Astrocyte (in vitro differentiated cells and primary cell): ENCODE data around the gene NEURL1. TPM values are rescaled to one million over a fixed set of nuclear protein-coding genes. Genes with fewer than 3 reads are reported as not detected.

Source experiments
- DNase-seq: peaks from one replicate; pipeline ENCODE4 v3.0.0-alpha.2; 2010; ENCODE audit warnings: low read depth
- FAIRE-seq: peaks from 2 replicates; lab custom pipeline; 2011; peaks lifted over from hg19 to GRCh38; lab: Jason Lieb, UNC
- H2AFZ ChIP-seq: 2 replicates; pipeline ENCODE4 v1.6.0; 2012; ENCODE audit warnings: low read depth, low read length, inconsistent platforms
- H3K27ac ChIP-seq: 2 replicates; pipeline ENCODE4 v1.5.1; 2011; ENCODE audit warnings: low read depth, low read length, inconsistent platforms
- H3K27me3 ChIP-seq: 2 replicates; pipeline ENCODE4 v1.6.0; 2011; ENCODE audit warnings: low read length, inconsistent platforms; ENCODE audit not compliant: insufficient read depth
- H3K36me3 ChIP-seq: 2 replicates; pipeline ENCODE4 v1.5.1; 2011; ENCODE audit warnings: low read length, inconsistent platforms; ENCODE audit not compliant: insufficient read depth
- H3K4me1 ChIP-seq: 2 replicates; pipeline ENCODE4 v1.5.1; 2011; ENCODE audit warnings: low read length, inconsistent platforms; ENCODE audit not compliant: insufficient read depth
- H3K4me2 ChIP-seq: 2 replicates; pipeline ENCODE4 v1.6.0; 2012; ENCODE audit warnings: low read length, inconsistent platforms
- H3K4me3 ChIP-seq: 2 replicates; pipeline ENCODE4 v1.5.1; 2011; ENCODE audit warnings: low read depth, mild to moderate bottlenecking, low read length, inconsistent platforms; ENCODE audit not compliant: insufficient read depth
- H3K79me2 ChIP-seq: 2 replicates; pipeline ENCODE4 v1.6.0; 2012; ENCODE audit warnings: mild to moderate bottlenecking, low read length, inconsistent platforms; ENCODE audit not compliant: insufficient read depth
- H3K9ac ChIP-seq: 2 replicates; pipeline ENCODE4 v1.6.0; 2012; ENCODE audit warnings: mild to moderate bottlenecking, low read length, inconsistent platforms
- H3K9me3 ChIP-seq: 2 replicates; pipeline ENCODE4 v1.5.1; 2012; ENCODE audit warnings: low read depth, mild to moderate bottlenecking, low read length, inconsistent platforms; ENCODE audit not compliant: insufficient read depth
- H4K20me1 ChIP-seq: 2 replicates; pipeline ENCODE4 v1.6.0; 2012; ENCODE audit warnings: low read length, inconsistent platforms; ENCODE audit not compliant: insufficient read depth
- H3K27ac Mint-ChIP-seq: one replicate; pipeline ENCODE4 v1.8.0; 2021; ENCODE audit warnings: mild to moderate bottlenecking, mixed read lengths; ENCODE audit not compliant: unreplicated experiment
- H3K27me3 Mint-ChIP-seq: one replicate; pipeline ENCODE4 v1.8.0; 2021; ENCODE audit warnings: low read depth, mixed read lengths; ENCODE audit not compliant: unreplicated experiment
- H3K36me3 Mint-ChIP-seq: one replicate; pipeline ENCODE4 v1.8.0; 2021; ENCODE audit warnings: low read depth, mixed read lengths; ENCODE audit not compliant: unreplicated experiment
- H3K4me1 Mint-ChIP-seq: one replicate; pipeline ENCODE4 v1.8.0; 2021; ENCODE audit warnings: low read depth, mixed read lengths; ENCODE audit not compliant: unreplicated experiment
- H3K4me3 Mint-ChIP-seq: one replicate; pipeline ENCODE4 v1.8.0; 2021; ENCODE audit warnings: mild to moderate bottlenecking, moderate library complexity, mixed read lengths; ENCODE audit not compliant: unreplicated experiment
- H3K9me3 Mint-ChIP-seq: one replicate; pipeline ENCODE4 v1.8.0; 2021; ENCODE audit warnings: mild to moderate bottlenecking, mixed read lengths; ENCODE audit not compliant: unreplicated experiment
- CTCF ChIP-seq: IDR thresholded peaks from 2 replicates; pipeline ENCODE4 v1.5.1; 2011; ENCODE audit warnings: low read depth, mild to moderate bottlenecking, inconsistent platforms, low read length, moderate library complexity; ENCODE audit not compliant: insufficient read depth
- EZH2 ChIP-seq: IDR thresholded peaks from 2 replicates; pipeline ENCODE4 v1.6.1; 2012; ENCODE audit warnings: mild to moderate bottlenecking, low read length, inconsistent platforms; ENCODE audit not compliant: insufficient read depth
- total RNA-seq: library from RNA; stranded (reverse); gene quantifications from 2 replicates; pipeline ENCODE4 v1.2.1, GENCODE V29; 2021

Gene NEURL1
- total RNA-seq, 1 donor from 2014 or later: 1.5 TPM

GRCh38 chr10:103478671-103479070 is 14.8 kb upstream of the NEURL1 start:
- no peak for FAIRE-seq
- no peak for DNase-seq
- no peaks in the 10 kb centered on the region for H3K9me3 Mint-ChIP-seq

GRCh38 chr10:103479135-103479534 is 14.4 kb upstream of the NEURL1 start, which contains the start of gene CALHM3:
Gene CALHM3 (minus strand): TSS chr10:103479240. CDS start chr10:103479032, 208 bp downstream.
- Histone ChIP-seq H3K36me3 (no peaks in the 10 kb centered on the region), H3K9ac (no peak within 1 kb of the TSS), H4K20me1 (no peaks in the 10 kb centered on the region), H2AFZ (no peak within 1 kb of the TSS), H3K4me2 (no peak within 1 kb of the TSS), H3K27me3 (peaks cover 23% of the 10 kb centered on the region), H3K27ac (no peak within 1 kb of the TSS), H3K79me2 (no peaks in the 10 kb centered on the region), H3K9me3 (no peaks in the 10 kb centered on the region), H3K4me1 (no peaks in the 10 kb centered on the region), H3K4me3 (no peak within 1 kb of the TSS)
- H3K9me3 Mint-ChIP-seq: no peaks in the 10 kb centered on the region
- no peak within 1 kb of the TSS for H3K4me3 Mint-ChIP-seq
- TF ChIP-seq CTCF: no peak
- no peak for TF ChIP-seq EZH2
- no peak within 1 kb of the TSS for H3K27ac Mint-ChIP-seq
- H3K36me3 Mint-ChIP-seq: no peaks in the 10 kb centered on the region
- peaks cover 9% of the 10 kb centered on the region for H3K27me3 Mint-ChIP-seq
- H3K4me1 Mint-ChIP-seq: peaks cover 1% of the 10 kb centered on the region
- FAIRE-seq (no peak), DNase-seq (no peak)

More at GRCh38 chr10:103478671-103479070, 14.8 kb upstream of the NEURL1 start:
- H3K79me2 ChIP-seq: no peaks in the 10 kb centered on the region
- no peaks in the 10 kb centered on the region for H3K4me1 ChIP-seq
- no peaks in the 10 kb centered on the region for H3K9me3 ChIP-seq
- no peak overlapping the region for H3K9ac ChIP-seq
- Mint-ChIP-seq H3K27me3 (peaks cover 9% of the 10 kb centered on the region), H3K27ac (no peak overlapping the region), H3K4me3 (no peak overlapping the region), H3K4me1 (peaks cover 1% of the 10 kb centered on the region), H3K36me3 (no peaks in the 10 kb centered on the region)
- no peak overlapping the region for H3K4me3 ChIP-seq
- H3K4me2 ChIP-seq: no peak overlapping the region
- H3K27me3 ChIP-seq: peaks cover 23% of the 10 kb centered on the region
- H3K27ac ChIP-seq: no peak overlapping the region
- TF ChIP-seq CTCF (no peak), EZH2 (no peak)
- no peak overlapping the region for H2AFZ ChIP-seq
- no peaks in the 10 kb centered on the region for H3K36me3 ChIP-seq
- H4K20me1 ChIP-seq: no peaks in the 10 kb centered on the region

- H2AFZ ChIP-seq: no peak overlapping the region
- no peaks in the 10 kb centered on the region for H4K20me1 ChIP-seq
- H3K9ac ChIP-seq: no peak overlapping the region
- H3K4me3 ChIP-seq: no peak overlapping the region
- DNase-seq (no peak), FAIRE-seq (no peak)
- no peak overlapping the region for H3K27ac ChIP-seq
- Mint-ChIP-seq H3K4me3 (no peak overlapping the region), H3K4me1 (peaks cover 1% of the 10 kb centered on the region), H3K36me3 (no peaks in the 10 kb centered on the region), H3K9me3 (no peaks in the 10 kb centered on the region), H3K27me3 (peaks cover 9% of the 10 kb centered on the region), H3K27ac (no peak overlapping the region)
- H3K36me3 ChIP-seq: no peaks in the 10 kb centered on the region
- no peaks in the 10 kb centered on the region for H3K79me2 ChIP-seq
- peaks cover 22% of the 10 kb centered on the region for H3K27me3 ChIP-seq
- H3K4me1 ChIP-seq: no peaks in the 10 kb centered on the region
- no peak overlapping the region for H3K4me2 ChIP-seq
- TF ChIP-seq CTCF: no peak
- no peaks in the 10 kb centered on the region for H3K9me3 ChIP-seq
Observed at GRCh38 chr10:103480521-103480920, 13.0 kb upstream of the NEURL1 start.
